Fibroblast of skin of right quadriceps (primary cell): ENCODE results near the gene XPNPEP1.

Source experiments
- DNase-seq: peaks from one replicate; pipeline ENCODE4 v3.0.0-alpha.2; 2013

XPNPEP1 gene

DNA sequence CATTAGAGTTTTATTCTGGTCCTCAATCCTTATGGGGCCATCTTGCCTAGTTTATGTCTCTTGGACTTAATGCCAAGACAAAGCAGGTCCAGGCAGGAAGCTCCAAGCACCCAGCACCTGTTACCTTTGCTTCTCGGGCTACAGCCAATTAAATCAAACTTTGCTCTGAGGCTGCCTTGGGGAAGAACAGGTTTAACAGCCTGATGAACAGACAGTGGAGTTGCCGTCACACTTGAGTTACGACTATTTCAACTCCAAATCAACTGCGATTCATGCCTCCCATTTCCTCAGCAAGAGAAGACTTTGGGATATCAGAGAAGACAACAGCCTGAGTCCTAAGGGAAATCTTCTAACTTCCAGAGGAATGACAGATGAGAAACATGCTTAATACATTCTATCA is 62.2 kb downstream of the XPNPEP1 start:
- DNase-seq, result no peak

DNA sequence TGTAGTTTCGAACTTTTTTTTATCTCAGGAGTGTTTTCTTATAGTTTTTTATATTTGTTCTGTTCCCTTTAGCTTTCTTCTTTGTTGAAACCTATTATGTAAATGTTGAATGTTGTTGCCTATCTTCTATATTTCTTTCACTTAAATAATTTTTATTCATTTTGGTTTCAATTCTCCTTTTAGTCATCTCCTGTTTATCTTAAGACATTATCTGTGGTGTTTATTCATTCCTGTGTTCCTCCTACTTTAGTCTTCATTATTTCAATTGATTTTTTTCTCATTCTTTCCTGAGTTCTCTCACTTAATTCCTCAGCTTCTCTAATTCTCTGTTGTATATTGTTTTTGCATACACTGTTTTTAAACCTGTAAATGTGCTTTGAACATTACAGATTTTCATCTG is 64.1 kb downstream of the XPNPEP1 start:
- DNase-seq, result no peak

DNA sequence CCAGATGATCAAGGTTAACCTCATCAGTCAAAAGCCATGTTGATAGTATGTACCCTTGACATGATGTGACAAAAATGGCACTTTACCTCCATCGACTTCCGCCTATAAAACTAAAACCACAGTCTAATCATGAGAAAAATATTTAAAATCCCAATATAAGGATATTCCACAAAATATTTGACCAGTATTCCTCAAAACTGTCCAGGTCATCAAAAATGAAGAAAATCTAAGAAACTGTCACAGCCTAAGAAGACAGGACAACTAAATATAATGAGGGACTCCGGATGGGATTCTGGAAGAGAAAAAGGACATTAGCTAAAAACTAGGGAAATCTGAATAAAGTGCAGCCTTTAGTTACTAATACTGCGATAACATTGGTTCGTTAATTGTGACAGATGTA is 67.6 kb downstream of the XPNPEP1 start:
- no peak for DNase-seq

DNA sequence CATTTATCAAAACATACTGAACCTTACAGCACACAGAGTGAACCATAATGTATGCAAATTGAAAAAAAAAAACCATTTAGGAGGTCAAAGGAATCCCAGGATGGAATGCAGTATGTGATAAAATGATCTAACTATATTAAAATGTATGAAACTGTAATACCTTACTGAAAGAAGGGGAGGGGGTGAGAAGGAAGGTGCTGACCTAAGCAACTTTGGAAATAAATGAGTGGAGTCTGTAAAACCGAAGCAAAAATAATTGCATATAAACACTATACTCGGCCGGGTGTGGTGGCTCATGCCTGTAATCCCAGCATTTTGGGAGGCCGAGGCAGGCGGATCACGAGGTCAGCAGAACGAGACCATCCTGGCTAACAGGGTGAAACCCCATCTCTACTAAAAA is 69.4 kb downstream of the XPNPEP1 start:
- no peak for DNase-seq

DNA sequence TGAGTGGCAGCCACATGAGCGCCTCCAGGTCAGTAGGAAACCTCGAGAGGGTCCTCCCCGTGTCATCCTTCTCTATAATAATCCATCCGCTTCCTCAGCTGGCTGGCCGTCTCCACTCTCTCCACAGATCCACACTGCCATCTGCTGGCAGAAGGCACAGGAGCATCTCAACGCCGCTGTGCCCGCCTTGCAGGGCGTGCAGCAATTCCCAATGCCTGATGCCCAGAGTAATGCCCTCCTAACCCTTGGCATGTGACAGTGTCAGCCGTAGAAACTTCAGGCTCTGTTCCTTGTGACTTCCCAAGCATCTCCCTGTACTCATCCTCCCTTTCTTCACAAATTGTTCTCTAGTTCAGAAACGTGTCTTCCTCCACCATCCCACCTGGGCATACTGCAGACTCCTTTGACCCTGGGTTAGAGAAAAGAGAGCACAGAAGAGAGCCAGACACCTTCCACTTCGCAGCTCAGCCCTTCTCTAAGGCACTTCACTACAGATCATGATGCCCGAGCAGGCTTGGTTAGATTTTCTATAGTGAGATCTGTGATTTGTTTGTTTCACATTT is 70.8 kb downstream of the XPNPEP1 start:
- peak; percentile 59 for DNase-seq

DNA sequence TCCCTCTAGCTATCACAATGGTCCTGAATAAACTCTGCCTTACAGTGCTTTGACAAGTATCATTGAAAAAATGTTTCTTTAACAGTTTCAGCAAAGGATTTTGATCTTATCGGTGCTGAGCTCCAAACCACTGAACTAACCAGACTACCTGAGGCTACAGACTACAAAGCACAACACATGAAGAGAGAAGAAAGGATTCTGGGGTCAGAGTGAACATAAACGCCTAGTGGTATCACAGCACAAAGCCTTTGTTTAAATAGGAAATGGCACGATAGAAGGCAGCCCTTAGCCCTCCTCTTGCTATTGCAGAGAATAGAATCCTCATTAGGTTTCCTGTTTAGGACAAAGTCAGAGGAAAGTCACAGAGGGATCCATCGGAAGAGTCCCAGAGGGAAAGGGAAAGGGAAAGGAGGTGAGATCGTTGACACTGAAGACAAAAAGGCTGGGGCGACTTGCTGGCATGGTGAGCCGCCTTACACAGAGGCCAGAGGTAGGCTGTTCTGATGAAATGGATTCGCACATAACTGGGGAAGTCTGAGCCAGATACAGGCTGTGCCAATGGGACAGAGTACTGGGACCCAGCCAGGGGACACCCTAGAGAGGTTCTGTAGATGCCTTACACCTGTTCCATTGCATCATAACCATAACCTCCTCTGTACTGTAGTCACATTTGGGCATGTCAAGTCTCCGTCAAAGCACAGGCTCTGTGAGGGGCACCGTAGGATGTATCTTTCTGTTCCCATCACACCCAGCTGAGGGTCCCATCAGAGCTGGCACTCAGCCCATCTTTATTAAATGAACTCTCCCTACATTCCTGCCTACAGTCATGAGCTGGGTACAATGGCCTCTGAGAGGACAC is 71.5 kb downstream of the XPNPEP1 start:
- no peak for DNase-seq

DNA sequence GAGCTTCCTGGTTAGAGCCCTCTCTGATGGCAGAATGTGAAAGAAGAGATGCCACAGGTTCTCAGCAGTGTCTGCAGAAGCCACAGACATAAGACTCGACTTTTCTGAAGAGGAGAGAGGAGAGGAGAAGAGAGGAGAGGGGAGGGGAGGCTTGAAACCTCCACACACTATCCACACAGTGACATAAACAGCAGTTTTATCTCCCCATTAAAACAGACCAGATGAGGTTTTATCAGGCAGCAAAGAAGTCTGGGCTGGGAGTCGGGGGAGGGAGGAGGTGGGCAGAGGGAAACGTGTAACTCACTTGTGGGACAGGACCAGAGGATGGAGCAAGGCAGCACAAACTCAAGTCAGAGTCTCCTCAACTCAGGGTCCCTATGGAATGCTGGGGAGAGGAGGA is 76.5 kb downstream of the XPNPEP1 start:
- no peak for DNase-seq

DNA sequence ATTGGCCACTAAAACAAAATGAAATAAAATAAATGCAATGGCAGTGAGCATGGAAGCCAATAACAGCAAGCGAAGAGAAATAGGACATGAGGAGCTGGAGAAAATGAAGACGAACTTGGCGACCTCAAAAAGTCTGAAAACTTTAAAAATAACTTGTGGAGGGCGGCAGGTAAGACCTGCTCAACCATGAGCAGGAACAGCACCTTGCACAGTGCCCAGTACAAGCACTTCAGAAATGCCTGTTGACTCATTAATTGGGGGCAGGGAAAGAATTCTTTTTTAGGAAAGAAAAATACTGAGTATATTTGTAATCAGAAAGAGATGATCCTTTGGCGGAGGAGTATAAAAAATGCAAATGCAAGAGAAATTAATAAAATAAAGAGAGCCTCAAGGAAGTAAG is 78.0 kb downstream of the XPNPEP1 start:
- no peak for DNase-seq

DNA sequence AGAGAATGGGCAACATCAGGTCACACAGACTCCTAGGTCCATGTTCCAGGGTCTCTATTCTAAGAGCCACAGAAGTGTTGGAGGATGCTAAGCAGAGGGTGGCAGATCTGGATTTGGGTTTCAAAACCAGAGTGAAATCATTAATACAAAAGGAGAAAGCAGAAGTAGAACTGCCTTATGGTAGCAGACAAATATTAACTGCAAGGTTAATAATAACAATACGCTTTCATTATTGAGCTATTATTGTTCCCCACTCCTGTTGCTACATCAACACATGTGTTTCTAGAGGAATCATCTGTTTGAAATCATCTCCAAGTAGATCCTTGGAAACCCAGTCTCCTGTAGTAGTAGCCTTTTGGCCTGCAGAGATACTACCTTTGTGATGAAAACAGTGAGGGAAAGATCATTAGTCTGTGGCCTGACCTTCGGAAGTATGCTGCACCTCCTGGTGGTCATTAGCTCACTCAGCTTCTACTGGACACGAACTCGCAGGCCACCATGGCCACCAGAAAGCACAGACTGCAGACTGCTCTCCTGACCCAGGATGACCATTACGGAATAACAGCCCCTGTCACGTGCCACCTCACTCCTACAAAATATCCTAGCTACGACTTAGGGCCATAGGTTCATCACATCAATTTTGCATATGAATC is 84.6 kb downstream of the XPNPEP1 start:
- no peak for DNase-seq

DNA sequence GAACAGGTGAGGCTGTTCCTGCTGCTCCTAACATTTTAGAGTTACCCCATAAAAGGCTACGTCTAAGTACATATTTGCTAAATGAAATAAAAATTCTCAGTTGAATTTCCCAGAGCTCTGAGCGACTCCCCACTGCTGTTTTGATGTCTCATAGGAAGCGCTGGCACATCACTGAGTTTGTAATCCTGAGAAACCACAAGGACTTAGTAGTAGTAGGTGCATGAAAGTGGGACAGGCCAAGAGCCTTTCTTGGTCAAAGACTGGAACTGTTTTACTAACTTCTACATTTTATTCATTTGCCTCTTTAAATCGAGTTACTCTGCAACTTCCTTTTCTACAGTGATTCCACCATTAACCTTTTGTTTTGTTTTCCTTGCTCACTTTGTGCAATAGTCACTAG is 85.9 kb downstream of the XPNPEP1 start:
- DNase-seq, result no peak

DNA sequence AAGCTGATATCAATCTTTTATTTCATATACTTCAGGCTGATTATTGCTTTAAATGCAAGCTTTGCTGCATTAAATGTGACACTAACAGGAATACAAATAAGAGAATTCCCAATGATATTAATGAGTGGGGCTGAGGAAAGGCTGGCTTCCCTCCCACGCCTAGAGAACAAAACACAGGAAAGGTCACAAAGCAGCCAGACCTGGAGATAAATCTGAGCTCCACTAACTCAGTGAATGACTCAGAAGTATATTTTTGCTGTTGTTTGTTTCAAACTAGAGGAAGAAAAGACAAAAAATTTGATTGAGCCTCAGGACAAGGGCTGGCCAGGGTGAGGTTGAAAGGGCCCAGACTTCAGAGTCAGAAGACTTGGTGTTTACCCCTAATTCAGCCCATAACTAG is 88.1 kb downstream of the XPNPEP1 start:
- DNase-seq, result no peak

DNA sequence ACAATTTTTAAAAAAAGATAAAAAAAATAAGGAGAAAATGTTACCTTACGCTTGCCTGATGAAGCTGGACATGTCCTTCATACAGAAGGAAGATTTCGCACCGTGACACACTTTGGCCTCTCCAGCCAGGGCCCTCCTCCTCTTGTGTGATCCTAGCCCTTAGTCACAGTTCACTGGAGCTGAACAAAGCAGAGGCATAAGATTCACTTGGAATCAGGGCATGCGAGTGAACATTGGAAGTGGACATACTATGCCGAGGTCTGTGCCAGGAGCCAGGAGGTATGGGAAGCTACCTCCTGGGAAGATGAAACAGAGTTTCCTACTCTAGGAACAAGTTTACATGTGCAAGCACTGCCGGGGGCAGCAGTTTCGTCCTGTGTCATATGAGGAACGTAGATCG is 91.5 kb downstream of the XPNPEP1 start:
- no peak for DNase-seq

DNA sequence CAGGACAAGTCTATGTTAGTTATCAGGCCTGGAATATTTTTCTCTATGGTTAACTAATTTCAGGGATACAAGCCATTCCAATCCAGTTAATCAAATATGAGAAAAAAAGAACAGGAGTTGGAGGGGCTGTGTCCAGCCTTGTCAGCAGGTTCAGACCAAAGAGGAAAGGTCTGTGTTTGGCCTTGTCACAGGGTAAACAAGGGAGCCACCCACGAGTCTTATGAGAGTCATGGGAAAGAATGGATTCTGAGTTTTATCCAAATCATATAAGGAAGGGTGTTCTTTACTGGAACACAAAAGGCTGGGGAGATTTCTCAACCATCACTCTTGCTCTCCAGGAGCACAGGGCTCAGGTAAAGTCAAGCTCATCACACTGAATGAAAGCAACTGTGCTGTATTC is 99.1 kb downstream of the XPNPEP1 start:
- DNase-seq, result no peak

DNA sequence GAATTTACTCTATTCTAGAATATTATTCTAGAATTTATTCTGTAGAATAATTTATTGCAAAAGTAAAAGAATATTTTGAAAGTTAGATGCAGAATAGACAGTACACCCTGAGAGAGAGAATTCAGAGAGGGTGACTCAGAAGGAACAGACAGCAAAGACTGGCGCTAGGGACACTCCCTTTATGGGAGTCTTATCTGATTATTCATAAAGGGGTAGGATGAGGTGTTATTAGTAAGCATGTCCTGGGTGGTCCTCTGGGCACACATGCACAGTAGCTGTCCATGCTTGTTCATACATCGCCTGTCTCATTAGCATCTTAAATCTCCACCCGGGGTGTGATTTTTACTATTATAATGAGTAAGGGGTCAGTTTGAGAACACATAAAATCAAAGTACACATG is 100.1 kb downstream of the XPNPEP1 start:
- no peak for DNase-seq

DNA sequence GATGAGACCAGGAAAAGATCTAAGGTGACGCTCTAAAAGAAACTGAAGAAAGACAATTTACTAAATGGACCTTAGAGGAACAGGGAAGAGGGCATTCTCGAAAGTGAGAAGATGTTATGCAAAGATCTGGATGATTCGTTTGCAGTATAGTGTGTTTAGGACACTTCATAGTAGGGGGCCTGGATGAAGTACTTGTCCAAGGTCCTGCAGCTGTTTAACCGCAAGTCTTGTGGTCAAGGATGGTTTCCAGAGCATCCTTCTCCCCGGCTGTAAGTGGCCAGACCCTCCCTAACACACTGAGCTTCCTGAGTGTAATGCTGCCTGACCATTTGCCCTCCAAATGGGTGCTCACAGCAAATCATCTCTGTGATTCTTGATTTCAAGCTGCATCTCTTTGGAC is 101.6 kb downstream of the XPNPEP1 start:
- DNase-seq, result no peak

DNA sequence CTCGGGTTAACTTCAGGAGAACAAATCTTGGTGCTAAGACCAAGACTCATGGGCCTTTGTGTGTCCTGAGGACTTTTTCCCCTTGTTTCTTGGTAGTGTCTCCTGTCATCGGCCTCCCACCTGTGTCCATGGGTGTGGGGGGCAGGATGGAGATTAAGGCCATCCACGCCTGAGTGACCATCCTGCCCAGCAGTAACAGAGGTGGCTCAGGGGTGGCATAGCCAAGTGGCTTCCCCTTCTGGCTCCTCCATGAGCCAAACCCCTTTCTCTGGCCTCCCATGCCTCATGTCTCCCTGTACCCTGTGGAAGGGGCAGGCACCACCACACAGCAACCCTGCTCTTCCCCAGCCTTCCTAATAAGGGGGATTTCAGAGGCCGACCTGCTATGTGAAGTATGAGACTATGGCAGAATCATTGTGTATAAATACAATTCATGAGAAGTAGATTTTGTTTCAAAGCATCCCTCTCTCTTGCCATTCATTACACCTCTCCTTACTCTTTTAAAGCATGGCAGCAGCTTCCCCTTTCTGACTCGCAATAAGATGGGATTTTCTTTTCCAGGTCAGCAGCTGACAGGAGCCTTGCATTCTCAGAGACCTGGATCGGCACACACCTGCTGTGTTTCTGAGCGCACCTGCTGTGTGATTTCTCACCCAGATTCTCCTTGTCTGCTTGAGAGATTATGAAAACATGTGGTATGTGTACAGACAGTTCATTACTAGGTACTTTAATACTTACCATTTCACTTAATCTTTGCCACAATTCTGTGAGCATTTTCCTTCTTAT is 102.5 kb downstream of the XPNPEP1 start:
- no peak for DNase-seq

DNA sequence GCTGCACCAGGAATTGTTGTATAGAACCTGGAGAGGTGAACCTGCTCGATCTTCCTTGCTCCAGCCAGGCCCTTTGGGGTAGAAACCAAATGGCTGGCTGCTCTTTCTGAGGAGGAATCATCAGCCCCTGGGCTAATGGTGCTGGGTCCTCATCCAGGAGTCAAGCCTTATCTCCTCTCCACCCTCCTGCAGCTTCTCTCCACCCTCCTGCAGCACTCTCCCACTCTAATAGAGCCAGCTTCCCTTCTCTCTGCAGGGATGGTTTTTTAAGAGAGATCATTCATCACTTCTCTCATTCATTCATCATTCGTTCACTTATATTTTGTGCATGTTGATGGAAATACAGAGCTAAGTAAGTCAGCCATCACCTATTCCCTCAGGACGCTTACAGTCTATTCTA is 103.5 kb downstream of the XPNPEP1 start:
- DNase-seq, result no peak
